HG02678 (cell line): ENCODE results near the gene CIAO3.
"Not testable (repeated sequence)": the region's sequence is repeated elsewhere in the genome, so short reads cannot be mapped to it uniquely, and the experiment has no call there.

Experiments
- ATAC-seq: cut with Tn5 transposase; IDR thresholded peaks from one replicate; pipeline ENCODE4 v1.9.1; 2021; ENCODE audit warnings: mild to moderate bottlenecking, moderate library complexity; ENCODE audit not compliant: unreplicated experiment

CIAO3 gene

GRCh38 chr16:776298-776697 is 35.5 kb upstream of the CIAO3 start:
- not testable (repeated sequence) for ATAC-seq

GRCh38 chr16:775236-775796 is 34.5 kb upstream of the CIAO3 start:
- no peak for ATAC-seq

- ATAC-seq, result no peak
These were observed 33.5 kb upstream of the CIAO3 start for GRCh38 chr16:774086-775001.

GRCh38 chr16:772959-773358 is 32.2 kb upstream of the CIAO3 start:
- no peak for ATAC-seq

- ATAC-seq, result no peak
These were observed 29.6 kb upstream of the CIAO3 start for GRCh38 chr16:770411-770810.

GRCh38 chr16:769934-770333 is 29.1 kb upstream of the CIAO3 start:
- no peak for ATAC-seq

GRCh38 chr16:769184-769784 is 28.5 kb upstream of the CIAO3 start:
- no peak for ATAC-seq

- no peak for ATAC-seq
These were observed 27.6 kb upstream of the CIAO3 start for GRCh38 chr16:768428-768827.

- no peak for ATAC-seq
These were observed 27.0 kb upstream of the CIAO3 start for GRCh38 chr16:767743-768235.

- ATAC-seq, result no peak
These were observed 26.2 kb upstream of the CIAO3 start for GRCh38 chr16:766820-767640.

- no peak for ATAC-seq
These were observed 25.4 kb upstream of the CIAO3 start for GRCh38 chr16:766008-766819.

GRCh38 chr16:765488-765865 is 24.7 kb upstream of the CIAO3 start:
- ATAC-seq, result no peak

- no peak for ATAC-seq
These were observed 24.2 kb upstream of the CIAO3 start for GRCh38 chr16:764848-765487.

GRCh38 chr16:764184-764750 is 23.5 kb upstream of the CIAO3 start:
- ATAC-seq, result no peak

- no peak for ATAC-seq
These were observed 22.8 kb upstream of the CIAO3 start for GRCh38 chr16:763369-764183.

- ATAC-seq, result no peak
These were observed 21.9 kb upstream of the CIAO3 start for GRCh38 chr16:762595-763268.

- no peak for ATAC-seq
These were observed 21.1 kb upstream of the CIAO3 start for GRCh38 chr16:761625-762513.
